HG02938 (cell line): ENCODE data around the gene CD4.

Experiments
- ATAC-seq: cut with Tn5 transposase; IDR thresholded peaks from one replicate; pipeline ENCODE4 v1.9.1; 2021; ENCODE audit warnings: mild to moderate bottlenecking, moderate library complexity; ENCODE audit not compliant: unreplicated experiment

The CD4 gene

GRCh38 chr12:6810758-6811157 is 21.4 kb downstream of the CD4 start:
- no peak for ATAC-seq

GRCh38 chr12:6813363-6813762 is 24.0 kb downstream of the CD4 start:
- no peak for ATAC-seq

GRCh38 chr12:6816598-6816997 is 27.3 kb downstream of the CD4 start:
- ATAC-seq, result no peak

- no peak for ATAC-seq
Observed at GRCh38 chr12:6817098-6817497, 27.8 kb downstream of the CD4 start.

- ATAC-seq, result no peak
Observed at GRCh38 chr12:6817662-6818157, 28.4 kb downstream of the CD4 start.

GRCh38 chr12:6818222-6818621 is 28.9 kb downstream of the CD4 start:
- ATAC-seq, result no peak

- ATAC-seq, result no peak
Observed at GRCh38 chr12:6818645-6819044, 29.3 kb downstream of the CD4 start.

- ATAC-seq, result no peak
Observed at GRCh38 chr12:6819106-6820030, 30.0 kb downstream of the CD4 start.

GRCh38 chr12:6820166-6820565 is 30.8 kb downstream of the CD4 start:
- no peak for ATAC-seq

GRCh38 chr12:6821591-6822425 is 32.5 kb downstream of the CD4 start, which contains the start of gene GPR162:
GPR162 (plus strand) TSS chr12:6821821; CDS start chr12:6823899, 2,078 bp downstream.
- ATAC-seq, result no peak

- no peak for ATAC-seq
Observed at GRCh38 chr12:6822426-6823135, 33.3 kb downstream of the CD4 start.

- no peak for ATAC-seq
Observed at GRCh38 chr12:6823182-6824084, 34.1 kb downstream of the CD4 start.

GRCh38 chr12:6824085-6824775 is 34.9 kb downstream of the CD4 start:
- no peak for ATAC-seq

- ATAC-seq, result no peak
Observed at GRCh38 chr12:6824901-6825381, 35.6 kb downstream of the CD4 start.

- no peak for ATAC-seq
Observed at GRCh38 chr12:6825398-6826124, 36.2 kb downstream of the CD4 start.

GRCh38 chr12:6826125-6826733 is 36.9 kb downstream of the CD4 start:
- ATAC-seq, result no peak

GRCh38 chr12:6826734-6827436 is 37.6 kb downstream of the CD4 start:
- ATAC-seq, result no peak
